K562 (cell line): ENCODE measurements around the gene LYAR. TPM values are rescaled to one million over a fixed set of nuclear protein-coding genes. Genes with fewer than 3 reads are reported as not detected.
A peak's percentile ranks its signal among the peaks of the same experiment; 100 is the strongest.

Source experiments
- ATF7 ChIP-seq: fragments of 450-650 bp; IDR thresholded peaks from 2 replicates; pipeline ENCODE4 v1.7.1; 2014; ENCODE audit warnings: mild to moderate bottlenecking, moderate library complexity
- CHAMP1 ChIP-seq: fragments of 450-650 bp; IDR thresholded peaks from 2 replicates; pipeline ENCODE4 v1.6.1; 2016; ENCODE audit warnings: mild to moderate bottlenecking
- CXXC5 ChIP-seq: fragments of 250-450 bp; sonication (Bioruptor Pico); IDR thresholded peaks from 2 replicates; pipeline ENCODE4 v1.8.0; 2022; ENCODE audit warnings: inconsistent platforms, mild to moderate bottlenecking, moderate library complexity
- HBP1 ChIP-seq: fragments of 450-650 bp; formaldehyde crosslinking; IDR thresholded peaks from 2 replicates; pipeline ENCODE4 v1.4.0; 2022; ENCODE audit warnings: missing genetic modification characterization
- HMBOX1 ChIP-seq: sonication (generic); IDR thresholded peaks from 2 replicates; pipeline ENCODE4 v1.6.1; 2016
- MTA1 ChIP-seq: fragments of 450-650 bp; IDR thresholded peaks from 2 replicates; pipeline ENCODE4 v1.6.1; 2017; ENCODE audit warnings: borderline replicate concordance
- MYNN ChIP-seq, 2 experiments: sonication (generic); formaldehyde crosslinking in 1 of 2; IDR thresholded peaks; 2 replicates each; pipeline versions ENCODE4 v1.5.0 to v1.6.1; 2016 to 2020; ENCODE audit warnings: antibody characterized with exemption in 1 of 2, missing genetic modification reagents in 1 of 2
- NR2C1 ChIP-seq, 2 experiments: fragments of 450-650 bp; IDR thresholded peaks; 2 replicates each; pipeline ENCODE4 v1.6.1; 2017; ENCODE audit warnings: mild to moderate bottlenecking in 2 of 2, antibody characterized with exemption in 1 of 2, inconsistent platforms in 1 of 2, missing compliant biosample characterization in 1 of 2, missing genetic modification characterization in 1 of 2
- NRF1 ChIP-seq, 2 experiments: fragments of 450-650 bp; IDR thresholded peaks in 1 of 2; conservative IDR thresholded peaks in 1 of 2; 2 replicates each; pipeline ENCODE4 v1.6.1; 2014; ENCODE audit warnings: mild to moderate bottlenecking in 2 of 2
- POLR2A ChIP-seq: fragments of 450-650 bp; conservative IDR thresholded peaks from 2 replicates; pipeline ENCODE4 v1.6.1; 2016
- SMARCB1 ChIP-seq: IDR thresholded peaks from 2 replicates; pipeline ENCODE4 v1.6.1; 2011; ENCODE audit warnings: improper control_type of control experiment, low read depth; ENCODE audit not compliant: insufficient read length
- TBP ChIP-seq: optimal IDR thresholded peaks from 2 replicates; pipeline ENCODE3; 2011; ENCODE audit warnings: low read depth, low read length, improper control_type of control experiment
- TCF3 ChIP-seq: sonication (generic); formaldehyde crosslinking; IDR thresholded peaks from 2 replicates; pipeline ENCODE4 v1.4.0; 2020; ENCODE audit warnings: mild to moderate bottlenecking, missing genetic modification reagents
- ZBTB33 ChIP-seq: sonication (generic); formaldehyde crosslinking; IDR thresholded peaks from 2 replicates; pipeline ENCODE4 v1.8.1; 2023; ENCODE audit warnings: mild to moderate bottlenecking, missing genetic modification reagents
- ZNF12 ChIP-seq: sonication (generic); formaldehyde crosslinking; IDR thresholded peaks from 2 replicates; pipeline ENCODE4 v1.4.0; 2020; ENCODE audit warnings: mild to moderate bottlenecking, missing genetic modification reagents
- ZNF232 ChIP-seq: sonication (generic); formaldehyde crosslinking; IDR thresholded peaks from 2 replicates; pipeline ENCODE4 v1.8.0; 2022; ENCODE audit warnings: mild to moderate bottlenecking, missing genetic modification reagents
- ZNF592 ChIP-seq: fragments of 450-650 bp; IDR thresholded peaks from 2 replicates; pipeline ENCODE4 v1.6.1; 2017; ENCODE audit warnings: antibody characterized with exemption, mild to moderate bottlenecking
- ZNF77 ChIP-seq: fragments of 250-450 bp; sonication (Bioruptor Pico); IDR thresholded peaks from 2 replicates; pipeline ENCODE4 v1.5.0; 2020
- polyA plus RNA-seq, 8 experiments: library from polyadenylated mRNA; depleted of rRNA in 4 of 8; stranded (reverse) in 5 of 8; unstranded in 3 of 8; fragments of >200 nt; fragmentation: Nextera tagmentation in 2 of 8; fragmentation: Illumina TruSeq in 1 of 8; extraction: Ambion mirVana in 2 of 8; extraction: Trizol in 1 of 8; gene quantifications; 2 replicates each; pipeline versions ENCODE4 v1.2.1 to v1.2.3, GENCODE V29; 2011 to 2014; ENCODE audit warnings: inconsistent platforms in 1 of 8, missing spikeins in 1 of 8
- total RNA-seq, 7 experiments: library from RNA; depleted of rRNA in 6 of 7; stranded (reverse); fragments of >200 nt in 6 of 7; fragmentation: Illumina TruSeq in 2 of 7; extraction: Trizol in 2 of 7; gene quantifications; 2 replicates each; pipeline versions ENCODE4 v1.2.1 to v1.2.3, GENCODE V29; 2011 to 2021; ENCODE audit warnings: low replicate concordance in 1 of 7

The LYAR gene
- total and polyA plus RNA-seq, 9 of the 15 experiments (the other 6 are each of a cell fraction or from before 2014, with no cell fraction given) = 28.3 to 172 (median 127) TPM

- TF ChIP-seq ZNF592 (peak; percentile 91), MYNN (IDR thresholded peaks at IDR 0.05) (0 out of 2 replicates have a peak, but pooled peaks have one; percentile 11), MYNN (CRISPR knock-in tag; IDR thresholded peaks at IDR 0.05) (no peak), ZNF232 (CRISPR knock-in tag) (no peak), NR2C1 (IDR thresholded peaks at IDR 0.05) (peak; percentile 79), NR2C1 (tag; IDR thresholded peaks at IDR 0.05) (no peak), MTA1 (no peak), ZNF12 (0 out of 2 replicates have a peak, but pooled peaks have one; percentile 36), TCF3 (CRISPR knock-in tag) (peak; percentile 19; the same call in 1 of the 2 replicates), ATF7 (peak; percentile 45; the same call in 1 of the 2 replicates), ZNF77 (no peak), POLR2A (peak; percentile 56; the same call in 1 of the 2 replicates), HMBOX1 (no peak), TBP (peak; percentile 7), CHAMP1 (peak; percentile 26; the same call in 1 of the 2 replicates), SMARCB1 (no peak), HBP1 (CRISPR knock-in tag) (no peak), CXXC5 (CRISPR knock-in tag) (peak; percentile 56), ZBTB33 (CRISPR knock-in tag) (peak; percentile 90), NRF1 (conservative IDR thresholded peaks at IDR 0.05 in 1 of 2, IDR thresholded peaks at IDR 0.05 in 1 of 2) (peak; percentile 15 to 36; a peak in 1 of 4 replicates)
These were observed 37.7 kb upstream of the LYAR start (continued) for GRCh38 chr4:4327652-4328121.
